HFF-Myc (cell line): ENCODE measurements around the gene CXXC4.

ENCODE experiments used
- DNase-seq: peaks from one replicate; pipeline ENCODE4 v3.0.0-alpha.2; 2011; ENCODE audit warnings: low read depth; ENCODE audit errors: extremely low read depth
- H3K4me3 ChIP-seq: replicated peaks from 2 replicates; pipeline ENCODE4 v1.5.1; 2011; ENCODE audit warnings: low read depth, mild to moderate bottlenecking, control low read depth, low read length
- CTCF ChIP-seq: IDR thresholded peaks from 2 replicates; pipeline ENCODE4 v1.5.1; 2012; ENCODE audit warnings: mild to moderate bottlenecking, low read depth, low read length, control low read depth; ENCODE audit errors: missing control alignments

The CXXC4 gene

GRCh38 chr4:104449537-104449936 is 45.2 kb downstream of the CXXC4 start:
- no peak for TF ChIP-seq CTCF
- H3K4me3 ChIP-seq = no peak overlapping the region
- no peak for DNase-seq

GRCh38 chr4:104447294-104447693 is 47.4 kb downstream of the CXXC4 start:
- no peak for DNase-seq
- H3K4me3 ChIP-seq = no peak overlapping the region
- TF ChIP-seq CTCF = no peak

- DNase-seq = no peak
- no peak for TF ChIP-seq CTCF
These were observed 48.0 kb downstream of the CXXC4 start for GRCh38 chr4:104446431-104447278.

GRCh38 chr4:104444685-104445084 is 50.0 kb downstream of the CXXC4 start:
- no peak for DNase-seq
- TF ChIP-seq CTCF = no peak
- no peak overlapping the region for H3K4me3 ChIP-seq

More at GRCh38 chr4:104446431-104447278, 48.0 kb downstream of the CXXC4 start:
- H3K4me3 ChIP-seq = no peak overlapping the region

GRCh38 chr4:104436542-104436941 is 58.2 kb downstream of the CXXC4 start:
- H3K4me3 ChIP-seq = no peak overlapping the region
- no peak for DNase-seq
- no peak for TF ChIP-seq CTCF

- TF ChIP-seq CTCF = no peak
- no peak overlapping the region for H3K4me3 ChIP-seq
- DNase-seq = no peak
These were observed 65.4 kb downstream of the CXXC4 start for GRCh38 chr4:104429150-104429741.
